ENCODE data around the gene PTCD3.

DNA sequence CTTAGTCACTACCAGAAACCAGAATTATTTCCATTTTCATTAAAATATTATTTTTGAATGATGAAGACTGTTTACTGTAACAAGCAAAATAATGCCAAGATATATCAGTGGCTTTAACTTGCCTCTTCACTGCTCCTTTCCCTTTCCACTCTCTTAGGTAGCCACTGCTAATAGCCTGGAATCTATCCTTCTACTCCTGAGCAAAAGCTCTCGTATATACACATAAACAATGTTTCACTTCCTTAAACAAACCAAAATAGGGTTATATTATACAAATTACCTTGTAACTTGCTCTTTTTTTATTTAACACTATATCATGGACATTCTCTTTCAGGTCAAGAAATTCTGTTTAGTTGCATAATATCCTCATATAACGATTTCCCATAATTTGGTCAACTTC, 68.4 kb downstream of the PTCD3 start:
- TF ChIP-seq, protein P1, sequence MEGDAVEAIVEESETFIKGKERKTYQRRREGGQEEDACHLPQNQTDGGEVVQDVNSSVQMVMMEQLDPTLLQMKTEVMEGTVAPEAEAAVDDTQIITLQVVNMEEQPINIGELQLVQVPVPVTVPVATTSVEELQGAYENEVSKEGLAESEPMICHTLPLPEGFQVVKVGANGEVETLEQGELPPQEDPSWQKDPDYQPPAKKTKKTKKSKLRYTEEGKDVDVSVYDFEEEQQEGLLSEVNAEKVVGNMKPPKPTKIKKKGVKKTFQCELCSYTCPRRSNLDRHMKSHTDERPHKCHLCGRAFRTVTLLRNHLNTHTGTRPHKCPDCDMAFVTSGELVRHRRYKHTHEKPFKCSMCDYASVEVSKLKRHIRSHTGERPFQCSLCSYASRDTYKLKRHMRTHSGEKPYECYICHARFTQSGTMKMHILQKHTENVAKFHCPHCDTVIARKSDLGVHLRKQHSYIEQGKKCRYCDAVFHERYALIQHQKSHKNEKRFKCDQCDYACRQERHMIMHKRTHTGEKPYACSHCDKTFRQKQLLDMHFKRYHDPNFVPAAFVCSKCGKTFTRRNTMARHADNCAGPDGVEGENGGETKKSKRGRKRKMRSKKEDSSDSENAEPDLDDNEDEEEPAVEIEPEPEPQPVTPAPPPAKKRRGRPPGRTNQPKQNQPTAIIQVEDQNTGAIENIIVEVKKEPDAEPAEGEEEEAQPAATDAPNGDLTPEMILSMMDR (IDR thresholded peaks at IDR 0.05), result no peak
- TF ChIP-seq POLR2A (IDR thresholded peaks at IDR 0.05), result no peak
